ENCODE measurements around the gene MFSD12.

Gene MFSD12

DNA sequence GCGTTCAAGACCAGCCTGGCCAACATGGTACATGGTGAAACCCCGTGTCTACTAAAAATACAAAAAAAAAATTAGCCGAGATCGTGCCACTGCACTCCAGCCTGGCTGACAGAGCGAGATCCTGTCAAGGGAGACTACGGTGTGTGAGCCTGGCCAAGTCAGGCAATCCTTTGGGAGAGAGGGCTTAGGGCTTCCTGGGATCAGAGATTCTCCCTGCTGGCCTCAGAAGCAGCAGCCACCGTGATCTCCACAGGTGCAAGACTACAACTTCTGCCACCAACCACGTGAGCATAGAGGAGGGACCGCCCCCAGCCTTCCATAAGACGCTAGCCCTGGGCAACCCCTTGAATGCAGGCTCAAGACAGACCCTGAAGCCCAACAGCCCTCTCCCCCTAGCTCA, 7.6 kb downstream of the MFSD12 start:
- no peak for ATAC-seq
- TF ChIP-seq OSR1 (CRISPR knock-in tag; IDR thresholded peaks at IDR 0.05) (no peak), SNAI2 (CRISPR knock-in tag; IDR thresholded peaks at IDR 0.05) (no peak), ZFP3 (CRISPR knock-in tag; IDR thresholded peaks at IDR 0.05) (no peak), ESRRG (CRISPR knock-in tag; IDR thresholded peaks at IDR 0.05) (no peak), TOX (CRISPR knock-in tag; IDR thresholded peaks at IDR 0.05; ENCODE audit: borderline replicate concordance) (no peak), GLIS3 (CRISPR knock-in tag; IDR thresholded peaks at IDR 0.05) (no peak), POU6F1 (CRISPR knock-in tag; IDR thresholded peaks at IDR 0.05; ENCODE audit: borderline replicate concordance, low read depth) (no peak)
- TF ChIP-seq, protein P1, sequence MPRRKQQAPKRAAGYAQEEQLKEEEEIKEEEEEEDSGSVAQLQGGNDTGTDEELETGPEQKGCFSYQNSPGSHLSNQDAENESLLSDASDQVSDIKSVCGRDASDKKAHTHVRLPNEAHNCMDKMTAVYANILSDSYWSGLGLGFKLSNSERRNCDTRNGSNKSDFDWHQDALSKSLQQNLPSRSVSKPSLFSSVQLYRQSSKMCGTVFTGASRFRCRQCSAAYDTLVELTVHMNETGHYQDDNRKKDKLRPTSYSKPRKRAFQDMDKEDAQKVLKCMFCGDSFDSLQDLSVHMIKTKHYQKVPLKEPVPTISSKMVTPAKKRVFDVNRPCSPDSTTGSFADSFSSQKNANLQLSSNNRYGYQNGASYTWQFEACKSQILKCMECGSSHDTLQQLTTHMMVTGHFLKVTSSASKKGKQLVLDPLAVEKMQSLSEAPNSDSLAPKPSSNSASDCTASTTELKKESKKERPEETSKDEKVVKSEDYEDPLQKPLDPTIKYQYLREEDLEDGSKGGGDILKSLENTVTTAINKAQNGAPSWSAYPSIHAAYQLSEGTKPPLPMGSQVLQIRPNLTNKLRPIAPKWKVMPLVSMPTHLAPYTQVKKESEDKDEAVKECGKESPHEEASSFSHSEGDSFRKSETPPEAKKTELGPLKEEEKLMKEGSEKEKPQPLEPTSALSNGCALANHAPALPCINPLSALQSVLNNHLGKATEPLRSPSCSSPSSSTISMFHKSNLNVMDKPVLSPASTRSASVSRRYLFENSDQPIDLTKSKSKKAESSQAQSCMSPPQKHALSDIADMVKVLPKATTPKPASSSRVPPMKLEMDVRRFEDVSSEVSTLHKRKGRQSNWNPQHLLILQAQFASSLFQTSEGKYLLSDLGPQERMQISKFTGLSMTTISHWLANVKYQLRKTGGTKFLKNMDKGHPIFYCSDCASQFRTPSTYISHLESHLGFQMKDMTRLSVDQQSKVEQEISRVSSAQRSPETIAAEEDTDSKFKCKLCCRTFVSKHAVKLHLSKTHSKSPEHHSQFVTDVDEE (CRISPR knock-in tag; IDR thresholded peaks at IDR 0.05): no peak

DNA sequence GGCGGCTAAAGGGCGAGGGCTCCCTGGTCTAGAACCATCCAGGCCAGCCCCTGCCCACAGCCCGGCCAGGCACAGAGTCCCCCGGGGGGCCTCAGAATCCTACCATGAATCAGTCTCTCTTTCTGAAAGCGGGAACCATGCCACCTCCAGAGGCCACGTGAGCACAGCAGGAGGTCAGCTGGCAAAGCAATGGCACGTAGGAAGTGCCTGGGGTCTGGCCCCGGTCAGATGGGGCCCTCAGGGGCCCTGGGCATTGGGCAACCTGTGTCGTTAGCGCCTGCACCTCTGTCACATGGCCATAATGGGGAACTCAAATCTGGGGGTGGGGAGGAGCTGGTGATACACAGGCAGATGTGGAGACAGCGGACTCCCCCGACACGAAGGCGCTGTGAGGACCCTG, 8.8 kb downstream of the MFSD12 start:
- ATAC-seq: no peak

DNA sequence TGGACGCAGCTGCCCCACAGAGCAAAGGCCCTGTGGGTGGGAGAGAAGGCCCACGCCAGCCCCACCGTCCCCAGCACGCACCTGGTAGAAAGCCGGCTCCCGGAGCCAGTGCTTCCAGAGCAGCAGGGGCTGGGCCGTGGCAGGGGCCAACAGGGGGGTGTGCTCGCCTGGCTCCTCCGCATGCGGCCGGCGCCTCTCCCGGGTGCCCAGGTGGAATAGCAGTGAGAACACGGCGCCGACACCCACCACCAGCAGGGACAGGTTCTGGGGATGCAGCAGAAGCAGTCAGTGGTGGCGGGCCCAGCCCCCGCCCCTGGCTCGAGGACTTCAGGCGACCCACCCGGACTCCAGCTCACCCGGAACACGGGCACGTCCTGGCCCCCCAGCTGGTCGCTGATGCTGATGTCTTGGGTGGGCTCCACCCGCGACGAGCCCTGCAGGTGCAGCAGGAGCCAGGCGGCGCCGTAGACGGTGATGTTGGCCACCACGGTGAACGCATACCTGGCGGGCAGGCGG, 9.6 kb downstream of the MFSD12 start:
- ATAC-seq: no peak
- TF ChIP-seq BACH2 (CRISPR knock-in tag; IDR thresholded peaks at IDR 0.05; ENCODE audit: borderline replicate concordance): no peak
- TF ChIP-seq RARB (CRISPR knock-in tag; IDR thresholded peaks at IDR 0.05): no peak
- TF ChIP-seq CSRNP3 (CRISPR knock-in tag; IDR thresholded peaks at IDR 0.05): no peak
- no peak for TF ChIP-seq ZNF565 (CRISPR knock-in tag; conservative IDR thresholded peaks at IDR 0.05; ENCODE audit: low read depth)
- TF ChIP-seq PPARA (CRISPR knock-in tag; IDR thresholded peaks at IDR 0.05; ENCODE audit: borderline replicate concordance): no peak
- TF ChIP-seq ZFP3 (CRISPR knock-in tag; IDR thresholded peaks at IDR 0.05): no peak
- no peak for TF ChIP-seq CSDC2 (CRISPR knock-in tag; IDR thresholded peaks at IDR 0.05)
- TF ChIP-seq PATZ1 (CRISPR knock-in tag; IDR thresholded peaks at IDR 0.05; ENCODE audit: borderline replicate concordance): no peak
- no peak for TF ChIP-seq ISL1 (CRISPR knock-in tag; IDR thresholded peaks at IDR 0.05)
- no peak for TF ChIP-seq GLIS3 (CRISPR knock-in tag; IDR thresholded peaks at IDR 0.05)
- TF ChIP-seq TCF4 (CRISPR knock-in tag; IDR thresholded peaks at IDR 0.05; ENCODE audit: borderline replicate concordance): no peak
- no peak for TF ChIP-seq SNAI2 (CRISPR knock-in tag; IDR thresholded peaks at IDR 0.05)
- no peak for TF ChIP-seq ESRRG (CRISPR knock-in tag; IDR thresholded peaks at IDR 0.05)
- TF ChIP-seq, protein P1 (CRISPR knock-in tag; IDR thresholded peaks at IDR 0.05): no peak
- TF ChIP-seq ZNF8 (CRISPR knock-in tag; IDR thresholded peaks at IDR 0.05): no peak

More for the DNA sequence above, 8.8 kb downstream of the MFSD12 start:
- TF ChIP-seq TOX (CRISPR knock-in tag; IDR thresholded peaks at IDR 0.05; ENCODE audit: borderline replicate concordance) (no peak), SNAI2 (CRISPR knock-in tag; IDR thresholded peaks at IDR 0.05) (no peak), PATZ1 (CRISPR knock-in tag; IDR thresholded peaks at IDR 0.05; ENCODE audit: borderline replicate concordance) (no peak), CSRNP3 (CRISPR knock-in tag; IDR thresholded peaks at IDR 0.05) (no peak)

All from SK-N-SH treated with all-trans-retinoic acid at 6 μM for 48 hours (cell line).